ENCODE measurements around the gene ANXA4.

The ANXA4 gene

GRCh38 chr2:69836316-69836715 lies 94.4 kb downstream of the ANXA4 start:
- TF ChIP-seq CTCF (conservative IDR thresholded peaks at IDR 0.05; ENCODE audit: control insufficient read depth, insufficient read depth, low read depth, low read length) = no peak
- DNase-seq (ENCODE audit: low read depth) = no peak
- H3K4me3 ChIP-seq (ENCODE audit: control insufficient read depth, low read depth, low read length) = no peak overlapping the region

- TF ChIP-seq CTCF (conservative IDR thresholded peaks at IDR 0.05; ENCODE audit: control insufficient read depth, insufficient read depth, low read depth, low read length) = no peak
- no peak for DNase-seq (ENCODE audit: low read depth)
- no peak overlapping the region for H3K4me3 ChIP-seq (ENCODE audit: control insufficient read depth, low read depth, low read length)
These were observed 95.6 kb downstream of the ANXA4 start for GRCh38 chr2:69837533-69837932.

GRCh38 chr2:69843993-69844392 lies 102.1 kb downstream of the ANXA4 start:
- no peak for DNase-seq (ENCODE audit: low read depth)
- H3K4me3 ChIP-seq (ENCODE audit: control insufficient read depth, low read depth, low read length) = no peak overlapping the region
- no peak for TF ChIP-seq CTCF (conservative IDR thresholded peaks at IDR 0.05; ENCODE audit: control insufficient read depth, insufficient read depth, low read depth, low read length)

- no peak overlapping the region for H3K4me3 ChIP-seq (ENCODE audit: control insufficient read depth, low read depth, low read length)
- DNase-seq (ENCODE audit: low read depth) = no peak
- TF ChIP-seq CTCF (conservative IDR thresholded peaks at IDR 0.05; ENCODE audit: control insufficient read depth, insufficient read depth, low read depth, low read length) = no peak
These were observed 102.6 kb downstream of the ANXA4 start for GRCh38 chr2:69844560-69844959.

- no peak for DNase-seq (ENCODE audit: low read depth)
- no peak for TF ChIP-seq CTCF (conservative IDR thresholded peaks at IDR 0.05; ENCODE audit: control insufficient read depth, insufficient read depth, low read depth, low read length)
- no peak overlapping the region for H3K4me3 ChIP-seq (ENCODE audit: control insufficient read depth, low read depth, low read length)
These were observed 104.5 kb downstream of the ANXA4 start for GRCh38 chr2:69846182-69847067.

GRCh38 chr2:69847068-69847828 lies 105.3 kb downstream of the ANXA4 start:
- no peak for TF ChIP-seq CTCF (conservative IDR thresholded peaks at IDR 0.05; ENCODE audit: control insufficient read depth, insufficient read depth, low read depth, low read length)
- no peak for DNase-seq (ENCODE audit: low read depth)
- no peak overlapping the region for H3K4me3 ChIP-seq (ENCODE audit: control insufficient read depth, low read depth, low read length)

Data from fibroblast of mammary gland (primary cell).